Adrenal gland (tissue), 5 donors: ENCODE measurements around the gene LIM2.

Source experiments
- CTCF ChIP-seq, 6 experiments: fragments of 450-650 bp in 4 of 6; fragments of 200-600 bp in 2 of 6; sonication (generic) in 1 of 6; IDR thresholded peaks; 1 replicate in 5 of 6; 2 replicates in 1 of 6; pipeline versions ENCODE4 v1.5.1 to v1.8.0; 2016 to 2021; ENCODE audit warnings: antibody characterized with exemption in 6 of 6, mild to moderate bottlenecking in 2 of 6, moderate library complexity in 1 of 6
- POLR2A ChIP-seq, 2 donors: fragments of 450-650 bp; IDR thresholded peaks; one replicate each; pipeline ENCODE4 v1.6.1; 2017; ENCODE audit warnings: antibody characterized with exemption in 2 of 2, mild to moderate bottlenecking in 2 of 2, moderate library complexity in 1 of 2
- donor health status: DM: no; HTN: no; CAD: no.

- TF ChIP-seq CTCF (IDR thresholded peaks at IDR 0.05), result no peak
- TF ChIP-seq POLR2A (IDR thresholded peaks at IDR 0.05), result no peak
These were observed 56.6 kb downstream of the LIM2 start for GRCh38 chr19:51331193-51331592.
